K562 (cell line): ENCODE measurements around the gene UQCR11. TPM values are rescaled to one million over a fixed set of nuclear protein-coding genes. Genes with fewer than 3 reads are reported as not detected.

Experiments
- BHLHE40 ChIP-seq: IDR thresholded peaks from 2 replicates; pipeline ENCODE4 v1.6.1; 2011; ENCODE audit warnings: low read length, improper control_type of control experiment
- KDM1A ChIP-seq, 2 experiments: fragments of 450-650 bp; IDR thresholded peaks; 2 replicates each; pipeline ENCODE4 v1.6.1; 2016; ENCODE audit warnings: mild to moderate bottlenecking in 2 of 2
- KLF16 ChIP-seq: IDR thresholded peaks from 2 replicates; pipeline ENCODE4 v1.6.1; 2016; ENCODE audit warnings: antibody characterized with exemption
- LCOR ChIP-seq: sonication (generic); formaldehyde crosslinking; IDR thresholded peaks from 2 replicates; pipeline ENCODE4 v1.8.0; 2022; ENCODE audit warnings: mild to moderate bottlenecking, missing genetic modification reagents
- MXI1 ChIP-seq: IDR thresholded peaks from 2 replicates; pipeline ENCODE4 v1.6.1; 2011; ENCODE audit warnings: low read depth, mild to moderate bottlenecking, improper control_type of control experiment, low read length
- PML ChIP-seq: IDR thresholded peaks from 2 replicates; pipeline ENCODE4 v1.6.1; 2012; ENCODE audit warnings: low read length, inconsistent platforms
- PRPF4 ChIP-seq: fragments of 200-400 bp; formaldehyde crosslinking; IDR thresholded peaks from one replicate; pipeline ENCODE4 v1.6.1; 2017; ENCODE audit warnings: low read length, low read depth, mild to moderate bottlenecking; ENCODE audit not compliant: insufficient read depth, poor library complexity, severe bottlenecking
- RAD21 ChIP-seq, 2 experiments: fragments of 250-450 bp in 1 of 2; fragments of 450-650 bp in 1 of 2; sonication (Bioruptor Pico) in 1 of 2; formaldehyde crosslinking in 1 of 2; IDR thresholded peaks in 1 of 2; conservative IDR thresholded peaks in 1 of 2; 2 replicates each; pipeline versions ENCODE4 v1.4.0 to v1.8.0; 2020 to 2022; ENCODE audit warnings: mild to moderate bottlenecking in 2 of 2, moderate library complexity in 1 of 2
- SMAD4 ChIP-seq: fragments of 250-450 bp; sonication (Bioruptor Pico); conservative IDR thresholded peaks from 2 replicates; pipeline ENCODE4 v1.8.0; 2021; ENCODE audit warnings: inconsistent platforms, mild to moderate bottlenecking, moderate library complexity
- YBX1 ChIP-seq: fragments of 450-650 bp; IDR thresholded peaks from 2 replicates; pipeline ENCODE4 v1.7.1; 2016; ENCODE audit warnings: mild to moderate bottlenecking
- ZNF133 ChIP-seq: fragments of 250-450 bp; sonication (Bioruptor Pico); IDR thresholded peaks from 2 replicates; pipeline ENCODE4 v1.4.0; 2020; ENCODE audit warnings: mild to moderate bottlenecking
- ZNF217 ChIP-seq: sonication (generic); formaldehyde crosslinking; IDR thresholded peaks from 2 replicates; pipeline ENCODE4 v1.8.0; 2022; ENCODE audit warnings: mild to moderate bottlenecking, missing genetic modification reagents
- ZNF316 ChIP-seq: fragments of 450-650 bp; IDR thresholded peaks from 2 replicates; pipeline ENCODE4 v1.6.1; 2016
- ZNF431 ChIP-seq: sonication (generic); formaldehyde crosslinking; IDR thresholded peaks from 2 replicates; pipeline ENCODE4 v1.8.0; 2022; ENCODE audit warnings: mild to moderate bottlenecking, missing genetic modification reagents
- ZNF699 ChIP-seq: fragments of 250-450 bp; sonication (Bioruptor Pico); IDR thresholded peaks from 2 replicates; pipeline ENCODE4 v1.8.0; 2021; ENCODE audit warnings: mild to moderate bottlenecking, moderate library complexity; ENCODE audit not compliant: insufficient replicate concordance
- polyA plus RNA-seq, 8 experiments: library from polyadenylated mRNA; depleted of rRNA in 4 of 8; stranded (reverse) in 5 of 8; unstranded in 3 of 8; fragments of >200 nt; fragmentation: Nextera tagmentation in 2 of 8; fragmentation: Illumina TruSeq in 1 of 8; extraction: Ambion mirVana in 2 of 8; extraction: Trizol in 1 of 8; gene quantifications; 2 replicates each; pipeline versions ENCODE4 v1.2.1 to v1.2.3, GENCODE V29; 2011 to 2014; ENCODE audit warnings: inconsistent platforms in 1 of 8, missing spikeins in 1 of 8
- total RNA-seq, 7 experiments: library from RNA; depleted of rRNA in 6 of 7; stranded (reverse); fragments of >200 nt in 6 of 7; fragmentation: Illumina TruSeq in 2 of 7; extraction: Trizol in 2 of 7; gene quantifications; 2 replicates each; pipeline versions ENCODE4 v1.2.1 to v1.2.3, GENCODE V29; 2011 to 2021; ENCODE audit warnings: low replicate concordance in 1 of 7
- TF ChIP-seq, protein P1 (sequence below): fragments of 250-450 bp; sonication (Bioruptor Pico); IDR thresholded peaks from 2 replicates; pipeline ENCODE4 v1.5.1; 2021; ENCODE audit warnings: mild to moderate bottlenecking
- TF ChIP-seq, protein P2 (sequence below): sonication (generic); formaldehyde crosslinking; IDR thresholded peaks from 2 replicates; pipeline ENCODE4 v1.8.1; 2023; ENCODE audit warnings: mild to moderate bottlenecking, missing genetic modification reagents, moderate library complexity
- TF ChIP-seq, protein P3 (sequence below): fragments of 450-650 bp; formaldehyde crosslinking; IDR thresholded peaks from 2 replicates; pipeline ENCODE4 v1.4.0; 2022; ENCODE audit warnings: missing genetic modification characterization
- TF ChIP-seq, protein P4 (sequence below): IDR thresholded peaks from 2 replicates; pipeline ENCODE4 v1.6.1; 2016; ENCODE audit warnings: missing genetic modification characterization, missing compliant biosample characterization
- TF ChIP-seq, protein P5 (sequence below): IDR thresholded peaks from 2 replicates; pipeline ENCODE4 v1.6.1; 2012; ENCODE audit warnings: low read depth, low read length, improper control_type of control experiment, borderline replicate concordance

UQCR11 gene
- total and polyA plus RNA-seq, 9 of the 15 experiments (the other 6 are each of a cell fraction or from before 2014, with no cell fraction given): 57.6 to 394 (median 259) TPM

DNA sequence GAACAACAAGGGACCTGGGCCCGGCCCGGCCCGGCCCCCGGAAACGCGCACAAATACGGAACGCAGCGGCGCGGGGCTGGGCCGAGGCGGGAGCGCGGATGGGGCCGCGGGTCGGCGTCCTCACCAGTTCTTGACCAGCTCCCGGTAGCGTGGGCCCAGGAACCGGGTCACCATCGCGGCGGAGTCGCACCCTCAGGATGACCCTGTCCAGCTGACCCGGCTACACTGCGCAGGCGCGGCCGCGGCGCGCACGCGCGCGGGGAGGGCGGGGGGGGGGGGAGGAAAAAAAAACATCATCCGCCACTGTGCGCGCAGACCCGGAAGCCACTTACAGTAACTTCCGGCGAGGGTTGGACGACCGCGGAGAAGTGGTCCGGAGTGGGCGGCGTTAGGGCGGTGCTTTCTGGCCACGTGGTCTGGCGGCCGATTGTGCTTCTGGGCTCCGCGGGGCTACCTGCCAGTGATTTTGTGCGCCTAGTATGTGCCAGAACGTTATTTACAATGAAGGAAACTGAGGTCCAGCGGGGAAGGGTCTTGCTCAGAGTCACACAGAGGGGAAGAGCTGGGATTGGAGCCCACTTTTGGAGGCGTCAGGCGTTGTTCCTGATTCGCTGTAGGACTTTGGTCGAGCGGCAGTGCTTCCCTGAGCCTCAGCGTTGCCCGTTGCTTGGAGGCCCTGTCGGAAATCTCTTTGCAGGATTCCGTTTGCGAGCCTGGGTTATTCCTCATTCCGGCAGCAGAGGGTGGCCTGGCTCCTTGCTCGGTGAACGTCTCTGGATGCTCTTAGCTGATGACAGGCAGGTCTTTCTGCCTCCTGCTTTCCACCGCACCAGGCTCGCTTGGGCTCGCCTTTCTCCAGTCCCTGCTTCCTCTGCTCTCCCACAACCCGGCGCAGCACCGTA, at the start of gene UQCR11 (continued):
- TF ChIP-seq, protein P1, sequence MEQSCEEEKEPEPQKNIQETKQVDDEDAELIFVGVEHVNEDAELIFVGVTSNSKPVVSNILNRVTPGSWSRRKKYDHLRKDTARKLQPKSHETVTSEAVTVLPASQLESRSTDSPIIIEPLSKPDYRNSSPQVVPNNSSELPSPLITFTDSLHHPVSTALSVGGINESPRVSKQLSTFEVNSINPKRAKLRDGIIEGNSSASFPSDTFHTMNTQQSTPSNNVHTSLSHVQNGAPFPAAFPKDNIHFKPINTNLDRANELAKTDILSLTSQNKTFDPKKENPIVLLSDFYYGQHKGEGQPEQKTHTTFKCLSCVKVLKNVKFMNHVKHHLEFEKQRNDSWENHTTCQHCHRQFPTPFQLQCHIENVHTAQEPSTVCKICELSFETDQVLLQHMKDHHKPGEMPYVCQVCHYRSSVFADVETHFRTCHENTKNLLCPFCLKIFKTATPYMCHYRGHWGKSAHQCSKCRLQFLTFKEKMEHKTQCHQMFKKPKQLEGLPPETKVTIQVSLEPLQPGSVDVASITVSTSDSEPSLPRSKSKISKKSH: no peak
- TF ChIP-seq ZNF699 (CRISPR knock-in tag) (no peak), PRPF4 (no peak), BHLHE40 (peak; percentile 18; the same call in 1 of the 2 replicates), ZNF431 (CRISPR knock-in tag) (no peak), RAD21 (CRISPR knock-in tag; conservative IDR thresholded peaks at IDR 0.05 in 1 of 2, IDR thresholded peaks at IDR 0.05 in 1 of 2) (peak; percentile 75 to 81), ZNF217 (no peak), PML (no peak), LCOR (no peak; the same call in none of the 2 replicates), KDM1A (IDR thresholded peaks at IDR 0.05) (no peak), MXI1 (peak; percentile 82; the same call in 1 of the 2 replicates), ZNF133 (CRISPR knock-in tag) (no peak), KLF16 (no peak), ZNF316 (peak; percentile 36; the same call in 1 of the 2 replicates), YBX1 (no peak), SMAD4 (0 out of 2 replicates have a peak, but pooled peaks have one; percentile 40)
- TF ChIP-seq, protein P2, sequence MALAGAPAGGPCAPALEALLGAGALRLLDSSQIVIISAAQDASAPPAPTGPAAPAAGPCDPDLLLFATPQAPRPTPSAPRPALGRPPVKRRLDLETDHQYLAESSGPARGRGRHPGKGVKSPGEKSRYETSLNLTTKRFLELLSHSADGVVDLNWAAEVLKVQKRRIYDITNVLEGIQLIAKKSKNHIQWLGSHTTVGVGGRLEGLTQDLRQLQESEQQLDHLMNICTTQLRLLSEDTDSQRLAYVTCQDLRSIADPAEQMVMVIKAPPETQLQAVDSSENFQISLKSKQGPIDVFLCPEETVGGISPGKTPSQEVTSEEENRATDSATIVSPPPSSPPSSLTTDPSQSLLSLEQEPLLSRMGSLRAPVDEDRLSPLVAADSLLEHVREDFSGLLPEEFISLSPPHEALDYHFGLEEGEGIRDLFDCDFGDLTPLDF: peak; percentile 44
- TF ChIP-seq, protein P3, sequence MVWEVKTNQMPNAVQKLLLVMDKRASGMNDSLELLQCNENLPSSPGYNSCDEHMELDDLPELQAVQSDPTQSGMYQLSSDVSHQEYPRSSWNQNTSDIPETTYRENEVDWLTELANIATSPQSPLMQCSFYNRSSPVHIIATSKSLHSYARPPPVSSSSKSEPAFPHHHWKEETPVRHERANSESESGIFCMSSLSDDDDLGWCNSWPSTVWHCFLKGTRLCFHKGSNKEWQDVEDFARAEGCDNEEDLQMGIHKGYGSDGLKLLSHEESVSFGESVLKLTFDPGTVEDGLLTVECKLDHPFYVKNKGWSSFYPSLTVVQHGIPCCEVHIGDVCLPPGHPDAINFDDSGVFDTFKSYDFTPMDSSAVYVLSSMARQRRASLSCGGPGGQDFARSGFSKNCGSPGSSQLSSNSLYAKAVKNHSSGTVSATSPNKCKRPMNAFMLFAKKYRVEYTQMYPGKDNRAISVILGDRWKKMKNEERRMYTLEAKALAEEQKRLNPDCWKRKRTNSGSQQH (CRISPR knock-in tag): no peak
- TF ChIP-seq, protein P4, sequence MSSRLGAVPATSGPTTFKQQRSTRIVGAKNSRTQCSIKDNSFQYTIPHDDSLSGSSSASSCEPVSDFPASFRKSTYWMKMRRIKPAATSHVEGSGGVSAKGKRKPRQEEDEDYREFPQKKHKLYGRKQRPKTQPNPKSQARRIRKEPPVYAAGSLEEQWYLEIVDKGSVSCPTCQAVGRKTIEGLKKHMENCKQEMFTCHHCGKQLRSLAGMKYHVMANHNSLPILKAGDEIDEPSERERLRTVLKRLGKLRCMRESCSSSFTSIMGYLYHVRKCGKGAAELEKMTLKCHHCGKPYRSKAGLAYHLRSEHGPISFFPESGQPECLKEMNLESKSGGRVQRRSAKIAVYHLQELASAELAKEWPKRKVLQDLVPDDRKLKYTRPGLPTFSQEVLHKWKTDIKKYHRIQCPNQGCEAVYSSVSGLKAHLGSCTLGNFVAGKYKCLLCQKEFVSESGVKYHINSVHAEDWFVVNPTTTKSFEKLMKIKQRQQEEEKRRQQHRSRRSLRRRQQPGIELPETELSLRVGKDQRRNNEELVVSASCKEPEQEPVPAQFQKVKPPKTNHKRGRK (tag): no peak
- TF ChIP-seq, protein P5, sequence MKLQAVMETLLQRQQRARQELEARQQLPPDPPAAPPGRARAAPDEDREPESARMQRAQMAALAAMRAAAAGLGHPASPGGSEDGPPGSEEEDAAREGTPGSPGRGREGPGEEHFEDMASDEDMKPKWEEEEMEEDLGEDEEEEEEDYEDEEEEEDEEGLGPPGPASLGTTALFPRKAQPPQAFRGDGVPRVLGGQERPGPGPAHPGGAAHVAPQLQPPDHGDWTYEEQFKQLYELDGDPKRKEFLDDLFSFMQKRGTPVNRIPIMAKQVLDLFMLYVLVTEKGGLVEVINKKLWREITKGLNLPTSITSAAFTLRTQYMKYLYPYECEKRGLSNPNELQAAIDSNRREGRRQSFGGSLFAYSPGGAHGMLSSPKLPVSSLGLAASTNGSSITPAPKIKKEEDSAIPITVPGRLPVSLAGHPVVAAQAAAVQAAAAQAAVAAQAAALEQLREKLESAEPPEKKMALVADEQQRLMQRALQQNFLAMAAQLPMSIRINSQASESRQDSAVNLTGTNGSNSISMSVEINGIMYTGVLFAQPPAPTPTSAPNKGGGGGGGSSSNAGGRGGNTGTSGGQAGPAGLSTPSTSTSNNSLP: 0 out of 2 replicates have a peak, but pooled peaks have one; percentile 6
